Neural crest cell (in vitro differentiated cells): Measurements from ENCODE around the gene DTX2. TPM values are rescaled to one million over a fixed set of nuclear protein-coding genes. Genes with fewer than 3 reads are reported as not detected.
A peak's percentile ranks its signal among the peaks of the same experiment; 100 is the strongest.
"Not testable (repeated sequence)": the region's sequence is repeated elsewhere in the genome, so short reads cannot be mapped to it uniquely, and the experiment has no call there.

Experiments
- DNase-seq: peaks from one replicate; pipeline ENCODE4 v3.0.0; 2021; ENCODE audit warnings: low read depth, mixed read lengths, low spot score
- H3K27ac Mint-ChIP-seq: one replicate; pipeline ENCODE4 v1.8.0; 2021; ENCODE audit warnings: mild to moderate bottlenecking, mixed read lengths; ENCODE audit not compliant: unreplicated experiment
- H3K27me3 Mint-ChIP-seq: 2 replicates; pipeline ENCODE4 v1.8.0; 2021; ENCODE audit warnings: low read depth, mild to moderate bottlenecking, mixed read lengths
- H3K36me3 Mint-ChIP-seq: 2 replicates; pipeline ENCODE4 v1.8.0; 2021; ENCODE audit warnings: low read depth, mild to moderate bottlenecking, mixed read lengths
- H3K4me1 Mint-ChIP-seq: 2 replicates; pipeline ENCODE4 v1.8.0; 2021; ENCODE audit warnings: mixed read lengths
- H3K4me3 Mint-ChIP-seq: one replicate; pipeline ENCODE4 v1.8.0; 2021; ENCODE audit warnings: mild to moderate bottlenecking, mixed read lengths
- H3K9me3 Mint-ChIP-seq: 2 replicates; pipeline ENCODE4 v1.8.0; 2021; ENCODE audit warnings: mixed read lengths
- long read RNA-seq: library from polyadenylated mRNA; unstranded; transcript quantifications from one replicate; pipeline ENCODE4 v2.0.0, GENCODE V29; 2020
- total RNA-seq: library from RNA; stranded (reverse); gene quantifications from 2 replicates; pipeline ENCODE4 v1.2.1, GENCODE V29; 2021
- TF ChIP-seq, protein P1 (sequence below): fragments of 200-600 bp; sonication (generic); conservative IDR thresholded peaks from 2 replicates; pipeline ENCODE4 v1.5.0; 2021; ENCODE audit warnings: antibody characterized with exemption, mild to moderate bottlenecking

Gene DTX2
- 23.7 and 24.2 TPM in 2 replicates for total RNA-seq
- long read RNA-seq, partial matches to known transcripts: 1 of 1 reads
- long read RNA-seq, other reads (novel, unspliced or antisense): 0 of 1 reads

- H3K4me1 Mint-ChIP-seq, H3K9me3 Mint-ChIP-seq, H3K27me3 Mint-ChIP-seq, H3K36me3 Mint-ChIP-seq, H3K4me3 Mint-ChIP-seq, DNase-seq, H3K27ac Mint-ChIP-seq: not testable (repeated sequence)
These were observed at the start of gene DTX2 for GRCh38 chr7:76461464-76462101. TSS of gene DTX2 (plus strand) at chr7:76461709. CDS start at chr7:76480510, 18,801 bp downstream.

- Mint-ChIP-seq H3K4me3 (no peak overlapping the region), H3K27me3 (peaks cover 15% of the 10 kb centered on the region)
- TF ChIP-seq, protein P1, sequence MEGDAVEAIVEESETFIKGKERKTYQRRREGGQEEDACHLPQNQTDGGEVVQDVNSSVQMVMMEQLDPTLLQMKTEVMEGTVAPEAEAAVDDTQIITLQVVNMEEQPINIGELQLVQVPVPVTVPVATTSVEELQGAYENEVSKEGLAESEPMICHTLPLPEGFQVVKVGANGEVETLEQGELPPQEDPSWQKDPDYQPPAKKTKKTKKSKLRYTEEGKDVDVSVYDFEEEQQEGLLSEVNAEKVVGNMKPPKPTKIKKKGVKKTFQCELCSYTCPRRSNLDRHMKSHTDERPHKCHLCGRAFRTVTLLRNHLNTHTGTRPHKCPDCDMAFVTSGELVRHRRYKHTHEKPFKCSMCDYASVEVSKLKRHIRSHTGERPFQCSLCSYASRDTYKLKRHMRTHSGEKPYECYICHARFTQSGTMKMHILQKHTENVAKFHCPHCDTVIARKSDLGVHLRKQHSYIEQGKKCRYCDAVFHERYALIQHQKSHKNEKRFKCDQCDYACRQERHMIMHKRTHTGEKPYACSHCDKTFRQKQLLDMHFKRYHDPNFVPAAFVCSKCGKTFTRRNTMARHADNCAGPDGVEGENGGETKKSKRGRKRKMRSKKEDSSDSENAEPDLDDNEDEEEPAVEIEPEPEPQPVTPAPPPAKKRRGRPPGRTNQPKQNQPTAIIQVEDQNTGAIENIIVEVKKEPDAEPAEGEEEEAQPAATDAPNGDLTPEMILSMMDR: no peak
These were observed 49.3 kb upstream of the DTX2 start for GRCh38 chr7:76412249-76412648.

DNA sequence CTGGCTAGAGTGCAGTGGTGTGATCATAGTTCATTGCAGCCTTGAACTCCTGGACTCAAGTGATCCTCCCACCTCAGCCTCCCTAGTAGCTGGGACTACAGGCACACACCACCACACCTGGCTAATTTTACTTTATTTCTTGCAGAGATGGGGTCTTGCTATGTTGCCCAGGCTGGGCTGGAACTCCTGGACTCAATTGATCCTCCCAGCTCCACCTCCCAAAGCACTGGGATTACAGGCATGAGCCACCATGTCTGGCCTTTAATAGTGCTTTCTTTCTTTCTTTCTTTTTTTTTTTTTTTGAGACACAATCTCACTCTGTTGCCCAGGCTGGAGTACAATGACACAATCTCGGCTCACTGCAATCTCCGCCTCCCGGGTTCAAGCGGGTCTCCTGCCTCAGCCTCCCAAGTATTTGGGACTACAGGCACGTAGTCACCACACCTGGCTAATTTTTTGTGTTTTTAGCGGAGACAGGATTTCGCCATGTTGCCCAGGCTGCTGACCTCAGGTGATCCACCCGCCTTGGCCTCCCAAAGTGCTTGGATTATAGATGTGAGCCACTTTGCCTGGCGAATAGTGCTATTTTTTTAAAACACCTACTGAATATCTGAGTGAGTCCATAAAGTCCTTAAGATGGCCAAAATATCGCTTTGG, 43.7 kb upstream of the DTX2 start:
- H3K27ac Mint-ChIP-seq, H3K27me3 Mint-ChIP-seq, H3K4me1 Mint-ChIP-seq, H3K36me3 Mint-ChIP-seq, H3K4me3 Mint-ChIP-seq, DNase-seq, H3K9me3 Mint-ChIP-seq: not testable (repeated sequence)

More at GRCh38 chr7:76412249-76412648, 49.3 kb upstream of the DTX2 start:
- Mint-ChIP-seq H3K27ac (no peak overlapping the region), H3K9me3 (no peaks in the 10 kb centered on the region), H3K4me1 (peaks cover 9% of the 10 kb centered on the region), H3K36me3 (no peaks in the 10 kb centered on the region)
- DNase-seq: no peak

DNA sequence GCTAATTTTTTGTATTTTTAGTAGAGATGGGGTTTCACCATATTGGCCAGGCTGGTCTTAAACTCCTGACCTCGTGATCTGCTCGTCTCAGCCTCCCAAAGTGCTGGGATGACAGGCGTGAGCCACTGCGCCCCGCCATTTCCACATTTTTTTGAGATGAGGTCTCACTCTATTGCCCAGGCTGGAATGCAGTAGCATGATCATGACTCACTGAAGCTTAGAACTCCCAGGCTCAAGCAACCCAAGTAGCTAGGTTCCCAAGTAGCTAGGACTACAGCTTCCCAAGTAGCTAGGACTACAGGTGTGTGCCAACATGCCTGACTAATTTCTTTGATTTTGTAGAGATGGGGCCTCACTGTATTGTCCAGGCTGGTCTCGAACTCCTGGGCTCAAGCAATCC, 40.4 kb upstream of the DTX2 start:
- H3K9me3 Mint-ChIP-seq, H3K36me3 Mint-ChIP-seq, H3K4me1 Mint-ChIP-seq, H3K27ac Mint-ChIP-seq, H3K4me3 Mint-ChIP-seq, DNase-seq: not testable (repeated sequence)
- H3K27me3 Mint-ChIP-seq: peaks cover 16% of the 10 kb centered on the region

GRCh38 chr7:76423666-76424412, 37.7 kb upstream of the DTX2 start:
- TF ChIP-seq, protein P1: no peak
- no peak for DNase-seq
- no peak overlapping the region for H3K4me3 Mint-ChIP-seq
- no peaks in the 10 kb centered on the region for H3K36me3 Mint-ChIP-seq
- peaks cover 4% of the 10 kb centered on the region for H3K4me1 Mint-ChIP-seq
- peak overlapping the region; percentile 63 for H3K27ac Mint-ChIP-seq
- no peaks in the 10 kb centered on the region for H3K9me3 Mint-ChIP-seq
- H3K27me3 Mint-ChIP-seq: peaks cover 16% of the 10 kb centered on the region

DNA sequence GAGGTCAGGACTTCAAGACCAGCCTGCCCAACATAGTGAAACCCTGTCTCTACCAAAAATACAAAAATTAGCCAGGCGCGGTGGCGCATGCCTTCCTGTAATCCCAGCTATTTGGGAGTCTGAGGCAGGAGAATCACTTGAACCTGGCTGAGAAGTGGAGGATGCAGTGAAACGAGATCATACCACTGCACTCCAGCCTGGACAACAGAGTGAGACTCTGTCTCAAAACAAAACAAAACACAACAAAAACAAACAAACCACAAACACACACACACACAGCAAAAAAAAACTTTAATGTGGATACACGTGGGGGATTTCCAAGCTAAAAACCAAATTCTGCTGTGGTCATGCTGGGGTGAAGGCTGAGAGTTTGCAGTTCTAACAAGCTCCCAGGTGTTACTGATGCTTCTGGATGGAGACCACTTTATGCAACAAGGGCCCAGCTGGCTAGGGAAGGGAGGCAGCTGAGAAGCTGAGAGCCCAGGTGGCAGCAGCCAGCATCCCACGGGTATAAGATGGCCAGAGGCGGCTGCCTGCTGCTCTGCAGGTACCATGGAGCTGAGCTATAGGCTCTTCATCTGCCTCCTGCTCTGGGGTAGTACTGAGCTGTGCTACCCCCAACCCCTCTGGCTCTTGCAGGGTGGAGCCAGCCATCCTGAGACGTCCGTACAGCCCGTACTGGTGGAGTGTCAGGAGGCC, 36.9 kb upstream of the DTX2 start, which contains the start of gene ZP3:
TSS of gene ZP3 (plus strand) at position 538 of the 699 bp plus-strand sequence. CDS start at position 553, 15 bp downstream.
- TF ChIP-seq, protein P1: no peak
- peaks cover 16% of the 10 kb centered on the region for H3K27me3 Mint-ChIP-seq
- H3K9me3 Mint-ChIP-seq: no peaks in the 10 kb centered on the region
- peaks cover 4% of the 10 kb centered on the region for H3K4me1 Mint-ChIP-seq
- H3K4me3 Mint-ChIP-seq: no peak within 1 kb of the TSS
- DNase-seq: no peak
- H3K27ac Mint-ChIP-seq: peak within 1 kb of the TSS; percentile 67
- no peaks in the 10 kb centered on the region for H3K36me3 Mint-ChIP-seq
